NAMALWA (cell line): ENCODE measurements around the gene STARD4.

Source experiments
- DNase-seq: peaks from one replicate; pipeline ENCODE4 v3.0.0-alpha.2; 2015; ENCODE audit warnings: low spot score

Gene STARD4

GRCh38 chr5:111520908-111521307 is 8.6 kb upstream of the STARD4 start:
- DNase-seq = no peak

GRCh38 chr5:111518777-111519176 is 6.4 kb upstream of the STARD4 start:
- no peak for DNase-seq

GRCh38 chr5:111517853-111518501 is 5.6 kb upstream of the STARD4 start:
- no peak for DNase-seq

GRCh38 chr5:111514087-111514486 is 1.8 kb upstream of the STARD4 start:
- no peak for DNase-seq

- DNase-seq = no peak
These were observed 791 bp upstream of the STARD4 start for GRCh38 chr5:111513131-111513520.

GRCh38 chr5:111511831-111512374 is 432 bp downstream of the STARD4 start:
- DNase-seq = no peak

- DNase-seq = peak; percentile 20
These were observed 1.0 kb downstream of the STARD4 start for GRCh38 chr5:111511174-111511830.

GRCh38 chr5:111509119-111509518 is 3.2 kb downstream of the STARD4 start:
- no peak for DNase-seq

- no peak for DNase-seq
These were observed 5.1 kb downstream of the STARD4 start for GRCh38 chr5:111507276-111507675.

GRCh38 chr5:111505096-111505495 is 7.2 kb downstream of the STARD4 start:
- DNase-seq = no peak

- DNase-seq = no peak
These were observed 9.4 kb downstream of the STARD4 start for GRCh38 chr5:111502956-111503355.

GRCh38 chr5:111498346-111498745 is 14.0 kb downstream of the STARD4 start:
- DNase-seq = no peak

GRCh38 chr5:111495159-111495558 is 17.2 kb downstream of the STARD4 start:
- no peak for DNase-seq

- no peak for DNase-seq
These were observed 17.9 kb downstream of the STARD4 start for GRCh38 chr5:111494355-111494999.

- no peak for DNase-seq
These were observed 19.3 kb downstream of the STARD4 start for GRCh38 chr5:111493031-111493430.

GRCh38 chr5:111488353-111488752 is 24.0 kb downstream of the STARD4 start:
- DNase-seq = no peak

- no peak for DNase-seq
These were observed 25.4 kb downstream of the STARD4 start for GRCh38 chr5:111486926-111487325.

GRCh38 chr5:111486055-111486454 is 26.3 kb downstream of the STARD4 start:
- DNase-seq = no peak

- no peak for DNase-seq
These were observed 32.0 kb downstream of the STARD4 start for GRCh38 chr5:111480346-111480745.

- DNase-seq = no peak
These were observed 33.4 kb downstream of the STARD4 start for GRCh38 chr5:111478898-111479297.

GRCh38 chr5:111478266-111478665 is 34.1 kb downstream of the STARD4 start:
- DNase-seq = peak; percentile 13

- peak; percentile 8 for DNase-seq
These were observed 39.8 kb downstream of the STARD4 start for GRCh38 chr5:111472579-111472978.

- DNase-seq = no peak
These were observed 40.2 kb downstream of the STARD4 start for GRCh38 chr5:111472096-111472495.
